Measurements from ENCODE around the gene FOXP2. TPM values are rescaled to one million over a fixed set of nuclear protein-coding genes. Genes with fewer than 3 reads are reported as not detected.

FOXP2 gene
- total and polyA plus RNA-seq, 2 donors (not counting 3 experiments of a cell fraction or from before 2014, with no cell fraction given), result 0.37 to 2.7 TPM

- H3K4me2 ChIP-seq (ENCODE audit: insufficient read depth, low read length), result no peak overlapping the region
- H3K9ac ChIP-seq (replicated peaks; ENCODE audit: extremely low read depth, insufficient read depth, low read length), result no peak overlapping the region
- dilution Hi-C loops (cut with MboI; ENCODE audit: extremely low pct_ligation_motif_present, low sequenced_read_pairs) (no loop called here), intact Hi-C loops (cut with micrococcal nuclease) (no loop called here)
- no peaks in the 10 kb centered on the region for H3K27me3 ChIP-seq (ENCODE audit: control insufficient read depth in 2 of 2, insufficient read depth in 2 of 2, low read length in 2 of 2)
- no peaks in the 10 kb centered on the region for H3K9me3 ChIP-seq (replicated peaks; ENCODE audit: control insufficient read depth, insufficient read depth, low read length)
- H3K79me2 ChIP-seq (ENCODE audit: control insufficient read depth, insufficient read depth, low read length), result no peaks in the 10 kb centered on the region
- CTCF ChIA-PET, result no interaction called here
- BruUV-seq (replicated peaks), result no TSS peak
- FAIRE-seq (no peak), DNase-seq (ENCODE audit: low read depth, low spot score) (no peak)
- no peaks in the 10 kb centered on the region for H3K9me1 ChIP-seq (replicated peaks; ENCODE audit: control insufficient read depth, extremely low read depth, insufficient read depth, low read length)
- no peaks in the 10 kb centered on the region for H3K4me1 ChIP-seq (ENCODE audit: control insufficient read depth, extremely low read depth, insufficient read depth, low read length)
- TF ChIP-seq GATA2 (IDR thresholded peaks at IDR 0.05; ENCODE audit: insufficient read depth, insufficient read length, low read depth, low read length) (no peak), POLR2AphosphoS5 (IDR thresholded peaks at IDR 0.05; ENCODE audit: insufficient read depth, low read depth, low read length) (no peak), FOS (IDR thresholded peaks at IDR 0.05; ENCODE audit: borderline replicate concordance, insufficient read depth, low read length) (no peak), JUN (IDR thresholded peaks at IDR 0.05; ENCODE audit: borderline replicate concordance, insufficient read depth, insufficient read length, low read depth) (no peak), EZH2 (IDR thresholded peaks at IDR 0.05; ENCODE audit: borderline replicate concordance, low read depth, low read length, severe bottlenecking) (no peak), POLR2A (IDR thresholded peaks at IDR 0.05; ENCODE audit: low read depth, low read length) (no peak), MYC (IDR thresholded peaks at IDR 0.05; ENCODE audit: low read depth, low read length) (no peak), MAX (IDR thresholded peaks at IDR 0.05; ENCODE audit: insufficient read depth, insufficient read length) (no peak)
- TF ChIP-seq, protein P1, sequence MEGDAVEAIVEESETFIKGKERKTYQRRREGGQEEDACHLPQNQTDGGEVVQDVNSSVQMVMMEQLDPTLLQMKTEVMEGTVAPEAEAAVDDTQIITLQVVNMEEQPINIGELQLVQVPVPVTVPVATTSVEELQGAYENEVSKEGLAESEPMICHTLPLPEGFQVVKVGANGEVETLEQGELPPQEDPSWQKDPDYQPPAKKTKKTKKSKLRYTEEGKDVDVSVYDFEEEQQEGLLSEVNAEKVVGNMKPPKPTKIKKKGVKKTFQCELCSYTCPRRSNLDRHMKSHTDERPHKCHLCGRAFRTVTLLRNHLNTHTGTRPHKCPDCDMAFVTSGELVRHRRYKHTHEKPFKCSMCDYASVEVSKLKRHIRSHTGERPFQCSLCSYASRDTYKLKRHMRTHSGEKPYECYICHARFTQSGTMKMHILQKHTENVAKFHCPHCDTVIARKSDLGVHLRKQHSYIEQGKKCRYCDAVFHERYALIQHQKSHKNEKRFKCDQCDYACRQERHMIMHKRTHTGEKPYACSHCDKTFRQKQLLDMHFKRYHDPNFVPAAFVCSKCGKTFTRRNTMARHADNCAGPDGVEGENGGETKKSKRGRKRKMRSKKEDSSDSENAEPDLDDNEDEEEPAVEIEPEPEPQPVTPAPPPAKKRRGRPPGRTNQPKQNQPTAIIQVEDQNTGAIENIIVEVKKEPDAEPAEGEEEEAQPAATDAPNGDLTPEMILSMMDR (IDR thresholded peaks at IDR 0.05; ENCODE audit: extremely low read depth in 1 of 2, insufficient read depth in 1 of 2, low read depth in 1 of 2, low read length in 2 of 2), result no peak
- H2AFZ ChIP-seq (ENCODE audit: low read depth, low read length), result peak overlapping the region; percentile 30
- H3K4me3 ChIP-seq (replicated peaks in 1 of 3; ENCODE audit: insufficient read depth in 1 of 3, low read depth in 1 of 3, low read length in 3 of 3), result no peak overlapping the region
- no peaks in the 10 kb centered on the region for H4K20me1 ChIP-seq (replicated peaks; ENCODE audit: control insufficient read depth, extremely low read depth, insufficient read depth, low read length)
- no peak overlapping the region for H3K27ac ChIP-seq (ENCODE audit: insufficient read depth, low read depth, low read length)
- no peaks in the 10 kb centered on the region for H3K36me3 ChIP-seq (ENCODE audit: control insufficient read depth in 2 of 2, extremely low read depth in 1 of 2, insufficient read depth in 2 of 2, low read length in 2 of 2)
- POLR2A ChIA-PET, result no interaction called here
Observed at GRCh38 chr7:114530057-114530611, 115.5 kb downstream of the FOXP2 start.

Data from endothelial cell of umbilical vein (primary cell).